HG03378 (cell line): ENCODE results near the gene GPRC5D.

ENCODE experiments used
- ATAC-seq: cut with Tn5 transposase; IDR thresholded peaks from one replicate; pipeline ENCODE4 v1.9.1; 2021; ENCODE audit warnings: mild to moderate bottlenecking, moderate library complexity; ENCODE audit not compliant: unreplicated experiment

Gene GPRC5D

GRCh38 chr12:12909228-12909994 is 42.6 kb downstream of the GPRC5D start:
- ATAC-seq, result peak; percentile 66

DNA sequence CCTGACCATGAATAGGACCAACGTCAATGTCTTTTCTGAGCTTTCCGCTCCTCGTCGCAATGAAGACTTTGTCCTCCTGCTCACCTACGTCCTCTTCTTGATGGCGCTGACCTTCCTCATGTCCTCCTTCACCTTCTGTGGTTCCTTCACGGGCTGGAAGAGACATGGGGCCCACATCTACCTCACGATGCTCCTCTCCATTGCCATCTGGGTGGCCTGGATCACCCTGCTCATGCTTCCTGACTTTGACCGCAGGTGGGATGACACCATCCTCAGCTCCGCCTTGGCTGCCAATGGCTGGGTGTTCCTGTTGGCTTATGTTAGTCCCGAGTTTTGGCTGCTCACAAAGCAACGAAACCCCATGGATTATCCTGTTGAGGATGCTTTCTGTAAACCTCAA is 43.3 kb downstream of the GPRC5D start:
- ATAC-seq, result no peak

GRCh38 chr12:12908252-12908651 is 43.7 kb downstream of the GPRC5D start:
- no peak for ATAC-seq

DNA sequence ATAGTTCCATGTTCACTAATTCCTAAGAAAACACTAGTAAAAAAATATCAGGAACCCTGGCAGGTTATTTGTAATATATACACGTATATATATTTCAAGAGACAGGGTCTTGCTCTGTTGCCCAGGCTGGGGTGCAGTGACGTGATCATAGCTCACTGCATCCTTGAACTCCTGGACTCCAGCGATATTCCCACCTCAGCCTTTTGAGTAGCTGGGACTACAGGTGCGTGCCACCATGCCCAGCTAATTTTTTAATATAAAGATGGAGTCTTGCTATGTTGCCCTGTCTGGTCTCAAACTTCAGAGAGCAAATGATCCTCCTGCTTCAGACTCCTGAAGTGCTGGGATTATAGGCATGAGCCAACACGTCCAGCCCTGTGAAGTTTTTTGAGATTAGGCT is 44.4 kb downstream of the GPRC5D start:
- no peak for ATAC-seq

GRCh38 chr12:12903642-12904609 is 48.0 kb downstream of the GPRC5D start:
- ATAC-seq, result no peak

DNA sequence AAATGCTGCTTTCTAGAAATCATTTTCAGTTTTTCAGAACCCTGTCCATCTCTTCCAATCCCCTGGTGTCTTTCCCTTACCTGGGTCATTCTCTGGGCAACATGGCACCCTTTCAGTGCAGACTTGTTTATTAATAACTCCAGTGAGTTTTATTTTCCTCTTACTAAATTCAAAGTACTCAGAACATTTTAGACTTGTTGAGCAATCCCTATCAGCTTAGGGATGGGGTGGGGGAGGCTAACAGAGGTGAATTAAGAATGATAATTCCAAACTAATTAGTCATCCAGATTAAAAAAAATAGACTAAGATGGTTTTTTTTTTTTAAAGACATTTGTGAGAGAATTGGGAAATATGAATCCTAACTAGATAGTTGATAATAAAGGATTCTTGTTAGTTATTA is 49.9 kb downstream of the GPRC5D start:
- ATAC-seq, result no peak

GRCh38 chr12:12901158-12901791 is 50.7 kb downstream of the GPRC5D start:
- ATAC-seq, result no peak

- no peak for ATAC-seq
Observed at GRCh38 chr12:12900786-12901157, 51.2 kb downstream of the GPRC5D start.

DNA sequence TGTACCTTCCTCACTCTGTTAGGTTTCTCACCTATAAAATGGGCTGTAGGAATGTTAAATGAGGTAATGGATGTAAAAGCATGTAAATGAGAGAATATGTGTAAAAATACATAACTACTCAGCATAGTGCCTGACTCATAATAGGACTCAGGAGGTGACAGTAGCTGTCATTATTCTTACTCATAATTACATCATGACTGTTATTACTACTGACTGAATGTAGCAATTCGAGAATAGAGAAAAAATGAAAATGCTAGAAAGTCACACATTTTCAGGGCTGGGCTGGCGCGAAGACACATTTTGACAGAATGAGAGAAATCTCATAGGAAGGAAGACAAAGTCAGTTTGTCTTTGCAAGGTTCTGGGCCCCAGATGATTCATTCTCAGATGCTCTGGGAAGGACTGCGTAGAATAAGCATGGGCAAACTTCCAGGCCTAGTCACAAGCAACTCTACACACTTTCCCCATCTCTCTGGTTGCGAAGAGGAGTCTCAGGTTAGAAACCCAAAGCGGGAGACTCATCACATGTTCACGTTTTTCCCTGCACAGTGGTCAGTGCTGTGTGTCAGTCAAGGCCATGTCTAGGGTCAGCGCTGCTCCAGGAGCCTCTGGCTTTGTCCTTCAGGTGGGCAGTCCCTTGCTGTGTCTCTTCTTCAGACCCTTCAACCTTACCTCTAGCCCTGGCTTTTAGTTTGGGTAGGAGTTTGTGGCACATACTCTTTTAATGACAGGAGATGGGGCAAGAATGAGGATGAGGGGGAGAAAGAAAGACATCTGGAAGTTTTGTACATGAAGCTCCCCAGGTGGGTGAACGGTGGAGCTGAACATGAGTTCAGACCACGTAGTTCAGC is 52.2 kb downstream of the GPRC5D start:
- ATAC-seq, result peak; percentile 93

GRCh38 chr12:12898911-12899511 is 53.0 kb downstream of the GPRC5D start:
- no peak for ATAC-seq

DNA sequence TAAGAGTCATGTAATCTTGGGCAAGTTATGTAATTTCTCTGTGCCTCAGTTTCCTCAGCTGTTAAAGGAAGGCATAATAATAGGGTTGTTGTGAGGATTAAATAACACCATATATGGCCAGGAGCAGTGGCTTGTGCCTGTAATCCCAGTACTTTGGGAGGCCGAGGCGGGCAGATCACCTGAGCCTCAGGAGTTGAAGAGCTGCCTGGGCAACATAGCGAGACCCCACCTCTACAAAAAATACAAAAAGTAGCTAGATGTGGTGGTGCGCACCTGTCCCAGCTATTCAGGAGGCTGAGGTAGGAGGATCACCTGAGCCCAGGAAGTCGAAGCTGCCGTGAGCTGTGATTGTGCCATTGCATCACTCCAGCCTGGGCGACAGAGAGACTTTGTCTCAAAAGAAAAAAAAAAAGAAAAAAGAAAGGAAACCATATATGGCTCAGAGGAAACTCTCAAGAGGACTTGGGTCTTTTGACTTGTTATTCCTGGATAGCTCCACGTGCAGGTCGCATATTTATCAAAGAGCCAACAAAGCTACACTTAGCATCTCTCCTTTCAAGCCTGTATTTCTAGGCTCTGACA is 53.7 kb downstream of the GPRC5D start:
- ATAC-seq, result no peak

DNA sequence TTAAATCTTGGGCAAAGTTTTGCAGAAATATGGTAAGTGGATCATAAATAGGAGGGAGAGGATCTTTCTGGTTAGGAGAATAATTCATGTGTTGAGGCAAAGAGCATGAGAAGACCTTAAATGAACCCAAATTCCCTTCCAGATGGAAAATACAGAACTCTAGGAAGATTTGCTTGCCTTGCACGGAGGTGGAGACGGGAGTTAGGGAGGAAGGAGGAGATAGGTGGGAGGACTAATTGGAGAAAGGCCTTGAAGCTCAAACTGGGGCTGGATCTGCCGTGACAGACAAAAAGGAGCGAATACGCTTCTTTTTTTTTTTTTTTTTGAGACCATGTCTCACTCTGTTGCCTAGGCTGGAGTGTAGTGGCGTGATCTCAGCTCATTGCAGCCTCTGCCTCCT is 54.7 kb downstream of the GPRC5D start:
- no peak for ATAC-seq

DNA sequence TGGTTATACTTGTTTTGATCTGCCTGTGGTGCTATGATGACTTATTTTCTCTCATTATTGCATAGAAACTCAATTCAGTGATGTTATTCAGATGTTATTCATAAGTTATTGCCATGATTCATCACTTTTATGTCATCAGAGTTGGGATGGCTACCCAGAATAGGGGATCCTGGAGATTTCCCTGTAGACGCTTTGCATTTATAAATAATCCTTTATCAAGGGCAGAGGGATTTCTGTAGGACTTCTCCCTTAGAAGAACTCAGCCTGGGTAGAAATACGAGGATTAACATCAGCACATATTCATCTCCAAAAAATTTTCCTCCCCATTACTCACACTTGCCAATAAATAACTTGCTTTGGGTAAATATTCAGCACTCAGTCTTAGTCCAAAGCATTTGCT is 55.7 kb downstream of the GPRC5D start:
- ATAC-seq, result no peak

DNA sequence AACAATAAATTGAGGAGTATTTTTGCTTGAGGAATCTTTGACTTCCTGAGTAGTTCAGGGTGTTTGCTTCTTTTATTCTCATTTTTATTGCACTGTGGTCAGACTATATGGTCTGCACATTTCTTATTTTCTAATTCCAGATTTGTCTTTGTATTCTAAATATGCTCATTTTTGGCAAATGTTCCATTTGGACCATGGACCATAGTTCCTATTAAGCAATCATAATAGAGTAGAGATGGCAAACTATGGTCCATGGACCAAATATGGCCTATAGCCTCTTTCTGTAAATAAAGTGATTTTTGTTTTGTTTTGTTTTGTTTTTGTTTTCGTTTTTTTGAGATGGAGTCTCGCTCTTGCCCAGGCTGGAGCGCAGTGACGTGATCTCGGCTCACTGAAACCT is 58.5 kb downstream of the GPRC5D start:
- ATAC-seq, result no peak

DNA sequence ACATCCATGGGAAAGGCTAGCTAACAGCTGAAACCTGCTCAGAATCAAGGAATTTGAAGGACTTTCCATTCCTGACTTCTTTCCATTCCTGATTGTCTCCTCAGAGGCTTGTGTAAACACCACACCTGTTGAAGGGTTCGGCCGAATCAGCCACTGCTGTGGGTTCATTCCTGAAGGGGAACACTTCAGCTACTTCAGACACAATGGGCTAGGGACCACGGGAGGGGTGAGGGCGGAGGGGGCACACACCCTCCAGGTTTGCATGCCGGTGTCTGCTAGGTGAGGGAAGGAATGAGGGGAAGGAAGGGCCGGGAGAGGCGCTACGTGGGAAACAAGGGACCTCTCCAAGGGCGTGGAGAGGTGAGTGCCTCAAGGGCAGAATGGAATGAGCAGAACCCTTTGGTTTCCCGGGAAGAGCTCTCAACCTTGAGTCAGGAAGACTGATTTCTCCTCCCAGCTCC is 59.3 kb downstream of the GPRC5D start:
- no peak for ATAC-seq

DNA sequence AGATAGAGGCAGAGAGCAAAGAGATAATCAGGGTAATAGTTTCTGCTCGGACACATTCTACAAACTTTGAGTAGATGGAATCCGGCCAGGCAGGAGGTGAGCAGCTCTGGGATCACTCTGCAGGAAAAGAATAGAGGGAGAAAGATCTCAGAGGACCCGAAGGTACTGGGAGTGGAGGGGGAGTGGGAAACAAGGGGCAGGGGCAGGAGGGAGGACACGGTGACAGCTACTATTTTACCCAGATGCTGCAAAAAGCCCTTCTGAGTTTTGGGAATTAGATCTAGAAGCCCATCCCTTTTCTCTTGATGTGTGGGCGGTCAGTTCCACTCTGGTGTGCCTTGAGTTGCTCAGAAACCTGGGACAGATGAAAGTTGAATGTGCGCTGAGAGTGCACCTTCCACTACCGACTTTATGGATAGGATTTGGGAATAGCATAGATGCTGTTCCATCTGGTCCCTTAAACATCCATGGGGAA is 60.1 kb downstream of the GPRC5D start:
- no peak for ATAC-seq

DNA sequence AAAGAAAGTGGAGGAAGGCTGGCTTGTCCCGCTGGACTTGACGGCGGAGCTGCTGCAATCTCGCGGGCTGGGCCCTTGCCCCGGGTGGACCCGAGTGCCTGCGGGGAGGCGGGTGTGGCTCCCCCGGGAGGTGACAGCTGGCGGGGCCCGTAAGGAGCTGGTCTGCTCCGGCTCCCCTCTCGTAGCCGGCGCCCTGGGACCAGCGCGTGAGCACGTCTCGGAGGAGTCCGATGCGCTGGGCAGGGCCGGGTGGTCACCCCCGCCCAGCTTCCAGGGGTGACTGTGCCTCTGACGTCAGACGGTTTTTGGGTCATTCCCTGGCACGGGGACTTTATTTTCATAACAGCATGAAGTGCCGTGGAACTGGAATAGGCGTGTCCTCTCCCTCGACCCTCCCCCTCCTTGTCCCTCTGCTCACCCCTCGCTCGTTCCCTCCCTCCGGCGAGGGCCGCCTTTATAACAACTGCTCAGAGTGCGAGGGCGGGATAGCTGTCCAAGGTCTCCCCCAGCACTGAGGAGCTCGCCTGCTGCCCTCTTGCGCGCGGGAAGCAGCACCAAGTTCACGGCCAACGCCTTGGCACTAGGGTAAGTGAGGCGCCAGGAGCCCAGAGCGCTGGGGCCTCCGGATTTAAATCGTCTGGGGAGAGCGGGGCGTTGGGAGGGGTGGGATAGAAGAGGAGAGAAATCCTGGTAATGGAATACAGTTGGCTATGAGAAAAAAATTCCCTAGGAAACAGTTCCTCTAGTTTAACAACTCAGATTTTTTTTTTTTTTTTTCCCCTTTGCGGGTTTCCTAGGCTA is 60.7 kb downstream of the GPRC5D start, which contains the start of gene GPRC5A:
TSS of gene GPRC5A (plus strand) at position 483 of the 801 bp plus-strand sequence. CDS start 16,688 bp downstream, outside the sequence.
- no peak for ATAC-seq
